H9 (cell line): ENCODE data around the gene DIAPH3. TPM values are rescaled to one million over a fixed set of nuclear protein-coding genes. Genes with fewer than 3 reads are reported as not detected.

Experiments
- DNase-seq: peaks from one replicate; pipeline ENCODE4 v3.0.0-alpha.2; 2017
- H2AFZ ChIP-seq: one replicate; pipeline ENCODE4 v1.6.1; 2013; ENCODE audit warnings: mild to moderate bottlenecking, low read length, control low read depth, moderate library complexity
- H2AK5ac ChIP-seq: 2 replicates; pipeline ENCODE4 v1.6.1; 2013; ENCODE audit warnings: low read length, control low read depth, mixed read lengths; ENCODE audit not compliant: insufficient read length
- H2BK120ac ChIP-seq: one replicate; pipeline ENCODE4 v1.6.1; 2013; ENCODE audit warnings: low read depth, mild to moderate bottlenecking, low read length, control low read depth, inconsistent platforms; ENCODE audit not compliant: poor library complexity, severe bottlenecking
- H2BK12ac ChIP-seq: 2 replicates; pipeline ENCODE4 v1.6.1; 2013; ENCODE audit warnings: low read length, control low read depth, mixed read lengths, low read depth; ENCODE audit not compliant: insufficient read length
- H2BK15ac ChIP-seq: 2 replicates; pipeline ENCODE4 v1.6.1; 2013; ENCODE audit warnings: low read depth, low read length, control low read depth
- H2BK20ac ChIP-seq: one replicate; pipeline ENCODE4 v1.6.1; 2013; ENCODE audit warnings: low read depth, mild to moderate bottlenecking, low read length, control low read depth, inconsistent platforms; ENCODE audit not compliant: poor library complexity, severe bottlenecking
- H2BK5ac ChIP-seq: 2 replicates; pipeline ENCODE4 v1.6.1; 2013; ENCODE audit warnings: low read length, control low read depth, mixed read lengths; ENCODE audit not compliant: insufficient read length
- H3K14ac ChIP-seq: 2 replicates; pipeline ENCODE4 v1.6.1; 2013; ENCODE audit warnings: low read length, control low read depth; ENCODE audit not compliant: insufficient read depth
- H3K18ac ChIP-seq: 2 replicates; pipeline ENCODE4 v1.6.1; 2013; ENCODE audit warnings: low read depth, mild to moderate bottlenecking, mixed read lengths, low read length, control low read depth; ENCODE audit not compliant: insufficient read length
- H3K23ac ChIP-seq: 2 replicates; pipeline ENCODE4 v1.6.1; 2013; ENCODE audit warnings: low read length, control low read depth, mixed read lengths, low read depth; ENCODE audit not compliant: insufficient read length
- H3K23me2 ChIP-seq: 2 replicates; pipeline ENCODE4 v1.6.1; 2013; ENCODE audit warnings: low read depth, mild to moderate bottlenecking, mixed read lengths, low read length, control low read depth; ENCODE audit not compliant: insufficient read length, poor library complexity, severe bottlenecking
- H3K27ac ChIP-seq: 2 replicates; pipeline ENCODE4 v1.5.1; 2013; ENCODE audit warnings: low read length, control low read depth, mixed read lengths, low read depth; ENCODE audit not compliant: insufficient read length
- H3K27me3 ChIP-seq: 2 replicates; pipeline ENCODE4 v1.6.1; 2013; ENCODE audit warnings: low read length, control low read depth, inconsistent platforms; ENCODE audit not compliant: insufficient read depth
- H3K4ac ChIP-seq: 2 replicates; pipeline ENCODE4 v1.6.1; 2013; ENCODE audit warnings: low read depth, mild to moderate bottlenecking, control low read depth, inconsistent platforms, low read length, moderate library complexity
- H3K4me1 ChIP-seq: 2 replicates; pipeline ENCODE4 v1.6.1; 2013; ENCODE audit warnings: low read length, control low read depth, inconsistent platforms; ENCODE audit not compliant: insufficient read depth
- H3K4me2 ChIP-seq: 2 replicates; pipeline ENCODE4 v1.6.1; 2013; ENCODE audit warnings: low read length, control low read depth, mixed read lengths; ENCODE audit not compliant: insufficient read length, insufficient read depth
- H3K56ac ChIP-seq: 2 replicates; pipeline ENCODE4 v1.6.1; 2013; ENCODE audit warnings: low read depth, mild to moderate bottlenecking, mixed read lengths, low read length, control low read depth; ENCODE audit not compliant: insufficient read length
- H3K79me1 ChIP-seq: 2 replicates; pipeline ENCODE4 v1.6.1; 2013; ENCODE audit warnings: low read depth, mild to moderate bottlenecking, moderate library complexity, low read length, control low read depth, inconsistent platforms; ENCODE audit not compliant: insufficient read depth, poor library complexity, severe bottlenecking
- H3K79me2 ChIP-seq: 2 replicates; pipeline ENCODE4 v1.6.1; 2013; ENCODE audit warnings: low read length, control low read depth, inconsistent platforms; ENCODE audit not compliant: insufficient read depth
- H3K9ac ChIP-seq: 2 replicates; pipeline ENCODE4 v1.6.1; 2013; ENCODE audit warnings: low read length, control low read depth, mixed read lengths; ENCODE audit not compliant: insufficient read length; ENCODE audit errors: extremely low read depth
- H3K9me3 ChIP-seq: one replicate; pipeline ENCODE4 v1.6.1; 2013; ENCODE audit warnings: low read depth, low read length, inconsistent platforms; ENCODE audit not compliant: control insufficient read depth
- H3T11ph ChIP-seq: one replicate; pipeline ENCODE4 v1.6.1; 2013; ENCODE audit warnings: mild to moderate bottlenecking, low read length, control low read depth, inconsistent platforms
- H4K20me1 ChIP-seq: one replicate; pipeline ENCODE4 v1.6.1; 2013; ENCODE audit not compliant: control insufficient read depth, insufficient read length, insufficient read depth
- H4K5ac ChIP-seq: 2 replicates; pipeline ENCODE4 v1.6.1; 2013; ENCODE audit warnings: low read depth, mild to moderate bottlenecking, mixed read lengths, low read length, control low read depth; ENCODE audit not compliant: insufficient read length
- H4K8ac ChIP-seq: replicated peaks from 2 replicates; pipeline ENCODE4 v1.6.1; 2013; ENCODE audit warnings: low read length, control low read depth, mixed read lengths, low read depth; ENCODE audit not compliant: insufficient read length
- H4K91ac ChIP-seq: 2 replicates; pipeline ENCODE4 v1.6.1; 2013; ENCODE audit warnings: low read depth, mild to moderate bottlenecking, moderate library complexity, mixed read lengths, low read length, control low read depth; ENCODE audit not compliant: insufficient read length
- H3K27ac Mint-ChIP-seq, 3 experiments: 2 replicates in 2 of 3; 3 replicates in 1 of 3; pipeline ENCODE4 v1.8.0; 2020 to 2021; ENCODE audit warnings: mixed read lengths in 3 of 3, mild to moderate bottlenecking in 1 of 3, moderate library complexity in 1 of 3
- H3K27me3 Mint-ChIP-seq: 2 replicates; pipeline ENCODE4 v1.8.0; 2021; ENCODE audit warnings: low read depth, mild to moderate bottlenecking, moderate library complexity, mixed read lengths
- H3K36me3 Mint-ChIP-seq, 3 experiments: 2 replicates in 2 of 3; 3 replicates in 1 of 3; pipeline ENCODE4 v1.8.0; 2020 to 2021; ENCODE audit warnings: low read depth in 3 of 3, mixed read lengths in 3 of 3; ENCODE audit not compliant: insufficient read depth in 1 of 3
- H3K4me1 Mint-ChIP-seq, 2 experiments: 2 replicates each; pipeline ENCODE4 v1.8.0; 2020; ENCODE audit warnings: mixed read lengths in 2 of 2
- H3K4me3 Mint-ChIP-seq, 2 experiments: 2 replicates in 1 of 2; 3 replicates in 1 of 2; pipeline ENCODE4 v1.8.0; 2020 to 2021; ENCODE audit warnings: mild to moderate bottlenecking in 2 of 2, mixed read lengths in 2 of 2, moderate library complexity in 1 of 2
- H3K9me3 Mint-ChIP-seq, 2 experiments: 2 replicates in 1 of 2; 3 replicates in 1 of 2; pipeline ENCODE4 v1.8.0; 2020; ENCODE audit warnings: mild to moderate bottlenecking in 2 of 2, mixed read lengths in 2 of 2, moderate library complexity in 1 of 2
- CTCF ChIP-seq: fragments of 200-600 bp; sonication (generic); conservative IDR thresholded peaks from 3 replicates; pipeline ENCODE4 v1.8.0; 2021; ENCODE audit warnings: antibody characterized with exemption, mild to moderate bottlenecking
- WGBS: extraction: QIAGEN DNeasy Blood & Tissue Kit; methylation state at CpG from one replicate; pipeline ENCODE4 v1.1.7; 2013; ENCODE audit warnings: missing lambda C conversion rate, low lambda C conversion rate, mixed read lengths; ENCODE audit not compliant: insufficient read length; ENCODE audit errors: extremely low coverage; 5-methylcytosine and 5-hydroxymethylcytosine counted together
- total RNA-seq: library from RNA; stranded (reverse); gene quantifications from 2 replicates; pipeline ENCODE4 v1.2.1, GENCODE V29; 2021

Gene DIAPH3
- total RNA-seq, 1 experiment from 2014 or later = 23.1 TPM

GRCh38 chr13:59883885-59884284 lies 279.8 kb downstream of the DIAPH3 start:
- no peak overlapping the region for H3K56ac ChIP-seq

More at GRCh38 chr13:59883885-59884284, 279.8 kb downstream of the DIAPH3 start:
- Histone ChIP-seq H3K9me3 (no peaks in the 10 kb centered on the region), H3K79me2 (no peaks in the 10 kb centered on the region), H3K23ac (no peak overlapping the region), H3K4me1 (no peaks in the 10 kb centered on the region; the same call in 1 of the 2 replicates), H3K18ac (no peak overlapping the region), H3K27ac (no peak overlapping the region), H3K4ac (no peak overlapping the region), H2AFZ (no peak overlapping the region), H3T11ph (no peak overlapping the region), H3K23me2 (no peaks in the 10 kb centered on the region), H4K91ac (no peak overlapping the region), H2BK20ac (no peak overlapping the region), H4K20me1 (no peaks in the 10 kb centered on the region), H3K4me2 (no peak overlapping the region), H2BK120ac (no peak overlapping the region), H3K79me1 (no peaks in the 10 kb centered on the region), H2BK5ac (no peak overlapping the region), H4K8ac (no peak overlapping the region), H2AK5ac (no peak overlapping the region), H2BK15ac (no peak overlapping the region), H4K5ac (no peak overlapping the region), H3K27me3 (no peaks in the 10 kb centered on the region), H3K9ac (no peak overlapping the region), H3K14ac (no peak overlapping the region), H2BK12ac (no peak overlapping the region)
- DNase-seq = no peak
- H3K4me3 Mint-ChIP-seq = no peak overlapping the region
- no peaks in the 10 kb centered on the region for H3K36me3 Mint-ChIP-seq
- WGBS = no CpG with 5 or more reads among the region's 5 CpGs
- H3K27ac Mint-ChIP-seq = peak overlapping the region in 1 of 3 experiments; percentile 17; a peak in 2 of 7 replicates
- TF ChIP-seq CTCF = no peak
- H3K9me3 Mint-ChIP-seq = no peaks in the 10 kb centered on the region
- no peaks in the 10 kb centered on the region for H3K4me1 Mint-ChIP-seq
- H3K27me3 Mint-ChIP-seq = no peaks in the 10 kb centered on the region
